Measurements from ENCODE around the gene RAB20.

- TF ChIP-seq CBX8 (IDR thresholded peaks at IDR 0.05; ENCODE audit: borderline replicate concordance, extremely low read depth, low read depth, low read length, poor library complexity, severe bottlenecking) (no peak), CREB5 (CRISPR knock-in tag; IDR thresholded peaks at IDR 0.05) (no peak), ZNF589 (CRISPR knock-in tag; IDR thresholded peaks at IDR 0.05; ENCODE audit: low read depth) (no peak), NCOR1 (IDR thresholded peaks at IDR 0.05) (no peak), ZNF395 (CRISPR knock-in tag; IDR thresholded peaks at IDR 0.05) (no peak), RNF2 (IDR thresholded peaks at IDR 0.05) (no peak), CEBPB (tag; IDR thresholded peaks at IDR 0.05) (no peak)
- TF ChIP-seq, protein P1, sequence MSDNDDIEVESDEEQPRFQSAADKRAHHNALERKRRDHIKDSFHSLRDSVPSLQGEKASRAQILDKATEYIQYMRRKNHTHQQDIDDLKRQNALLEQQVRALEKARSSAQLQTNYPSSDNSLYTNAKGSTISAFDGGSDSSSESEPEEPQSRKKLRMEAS (CRISPR knock-in tag; IDR thresholded peaks at IDR 0.05): no peak
- TF ChIP-seq, protein P2, sequence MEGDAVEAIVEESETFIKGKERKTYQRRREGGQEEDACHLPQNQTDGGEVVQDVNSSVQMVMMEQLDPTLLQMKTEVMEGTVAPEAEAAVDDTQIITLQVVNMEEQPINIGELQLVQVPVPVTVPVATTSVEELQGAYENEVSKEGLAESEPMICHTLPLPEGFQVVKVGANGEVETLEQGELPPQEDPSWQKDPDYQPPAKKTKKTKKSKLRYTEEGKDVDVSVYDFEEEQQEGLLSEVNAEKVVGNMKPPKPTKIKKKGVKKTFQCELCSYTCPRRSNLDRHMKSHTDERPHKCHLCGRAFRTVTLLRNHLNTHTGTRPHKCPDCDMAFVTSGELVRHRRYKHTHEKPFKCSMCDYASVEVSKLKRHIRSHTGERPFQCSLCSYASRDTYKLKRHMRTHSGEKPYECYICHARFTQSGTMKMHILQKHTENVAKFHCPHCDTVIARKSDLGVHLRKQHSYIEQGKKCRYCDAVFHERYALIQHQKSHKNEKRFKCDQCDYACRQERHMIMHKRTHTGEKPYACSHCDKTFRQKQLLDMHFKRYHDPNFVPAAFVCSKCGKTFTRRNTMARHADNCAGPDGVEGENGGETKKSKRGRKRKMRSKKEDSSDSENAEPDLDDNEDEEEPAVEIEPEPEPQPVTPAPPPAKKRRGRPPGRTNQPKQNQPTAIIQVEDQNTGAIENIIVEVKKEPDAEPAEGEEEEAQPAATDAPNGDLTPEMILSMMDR (IDR thresholded peaks at IDR 0.05 in 2 of 3, conservative IDR thresholded peaks at IDR 0.05 in 1 of 3; ENCODE audit: insufficient read depth in 2 of 3, low read depth in 1 of 3, low read length in 3 of 3): no peak
- TF ChIP-seq, protein P3, sequence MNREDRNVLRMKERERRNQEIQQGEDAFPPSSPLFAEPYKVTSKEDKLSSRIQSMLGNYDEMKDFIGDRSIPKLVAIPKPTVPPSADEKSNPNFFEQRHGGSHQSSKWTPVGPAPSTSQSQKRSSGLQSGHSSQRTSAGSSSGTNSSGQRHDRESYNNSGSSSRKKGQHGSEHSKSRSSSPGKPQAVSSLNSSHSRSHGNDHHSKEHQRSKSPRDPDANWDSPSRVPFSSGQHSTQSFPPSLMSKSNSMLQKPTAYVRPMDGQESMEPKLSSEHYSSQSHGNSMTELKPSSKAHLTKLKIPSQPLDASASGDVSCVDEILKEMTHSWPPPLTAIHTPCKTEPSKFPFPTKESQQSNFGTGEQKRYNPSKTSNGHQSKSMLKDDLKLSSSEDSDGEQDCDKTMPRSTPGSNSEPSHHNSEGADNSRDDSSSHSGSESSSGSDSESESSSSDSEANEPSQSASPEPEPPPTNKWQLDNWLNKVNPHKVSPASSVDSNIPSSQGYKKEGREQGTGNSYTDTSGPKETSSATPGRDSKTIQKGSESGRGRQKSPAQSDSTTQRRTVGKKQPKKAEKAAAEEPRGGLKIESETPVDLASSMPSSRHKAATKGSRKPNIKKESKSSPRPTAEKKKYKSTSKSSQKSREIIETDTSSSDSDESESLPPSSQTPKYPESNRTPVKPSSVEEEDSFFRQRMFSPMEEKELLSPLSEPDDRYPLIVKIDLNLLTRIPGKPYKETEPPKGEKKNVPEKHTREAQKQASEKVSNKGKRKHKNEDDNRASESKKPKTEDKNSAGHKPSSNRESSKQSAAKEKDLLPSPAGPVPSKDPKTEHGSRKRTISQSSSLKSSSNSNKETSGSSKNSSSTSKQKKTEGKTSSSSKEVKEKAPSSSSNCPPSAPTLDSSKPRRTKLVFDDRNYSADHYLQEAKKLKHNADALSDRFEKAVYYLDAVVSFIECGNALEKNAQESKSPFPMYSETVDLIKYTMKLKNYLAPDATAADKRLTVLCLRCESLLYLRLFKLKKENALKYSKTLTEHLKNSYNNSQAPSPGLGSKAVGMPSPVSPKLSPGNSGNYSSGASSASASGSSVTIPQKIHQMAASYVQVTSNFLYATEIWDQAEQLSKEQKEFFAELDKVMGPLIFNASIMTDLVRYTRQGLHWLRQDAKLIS (CRISPR knock-in tag; IDR thresholded peaks at IDR 0.05): no peak
Measured at GRCh38 chr13:110597041-110597689, 35.6 kb upstream of the RAB20 start.
